T-helper 1 cell treated with Interleukin-12 subunit alpha and Interleukin-12 subunit beta and Interleukin-4 antibody, amounts not matched to agents 30 μg/mL and 1 μg/mL, for 36 hours (primary cell): ENCODE results near the gene S1PR2.
"Not testable (repeated sequence)": the region's sequence is repeated elsewhere in the genome, so short reads cannot be mapped to it uniquely, and the experiment has no call there.

ENCODE experiments used
- H3K27ac Mint-ChIP-seq: one replicate; pipeline ENCODE4 v1.8.0; 2021; ENCODE audit warnings: mild to moderate bottlenecking, mixed read lengths
- H3K27me3 Mint-ChIP-seq: one replicate; pipeline ENCODE4 v1.8.0; 2021; ENCODE audit warnings: low read depth, mixed read lengths
- H3K36me3 Mint-ChIP-seq: one replicate; pipeline ENCODE4 v1.8.0; 2021; ENCODE audit warnings: low read depth, mixed read lengths
- H3K4me1 Mint-ChIP-seq: one replicate; pipeline ENCODE4 v1.8.0; 2021; ENCODE audit warnings: low read depth, mixed read lengths
- H3K4me3 Mint-ChIP-seq: one replicate; pipeline ENCODE4 v1.8.0; 2021; ENCODE audit warnings: mild to moderate bottlenecking, moderate library complexity, mixed read lengths
- H3K9me3 Mint-ChIP-seq: one replicate; pipeline ENCODE4 v1.8.0; 2021; ENCODE audit warnings: mixed read lengths

S1PR2 gene

DNA sequence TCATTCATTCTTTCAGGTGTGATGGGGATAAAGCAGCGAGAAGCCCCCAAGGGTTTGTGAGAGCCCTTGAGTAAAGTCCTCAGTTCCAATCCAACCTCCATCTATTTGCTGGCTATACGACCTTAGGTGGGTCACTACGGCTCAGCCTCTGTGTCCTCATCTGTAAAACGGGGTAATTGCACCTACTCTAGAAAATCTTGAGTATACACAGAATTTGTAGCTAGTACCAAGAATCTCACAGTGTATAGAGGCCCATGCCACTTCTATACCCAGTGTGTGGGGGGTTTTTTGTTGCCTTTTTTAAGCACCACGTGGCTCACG, 36.0 kb downstream of the S1PR2 start:
- Mint-ChIP-seq H3K4me1 (peaks cover 24% of the 10 kb centered on the region), H3K27ac (peak overlapping the region; percentile 91), H3K4me3 (peak overlapping the region; percentile 94), H3K9me3 (no peaks in the 10 kb centered on the region), H3K36me3 (peaks cover 12% of the 10 kb centered on the region), H3K27me3 (no peaks in the 10 kb centered on the region)

GRCh38 chr19:10194500-10195198, 36.5 kb downstream of the S1PR2 start, which contains the start of gene DNMT1:
DNMT1 (minus strand) TSS chr19:10194953; CDS start chr19:10194899, 54 bp downstream.
- Mint-ChIP-seq H3K9me3 (no peaks in the 10 kb centered on the region), H3K27ac (peak within 1 kb of the TSS; percentile 96), H3K36me3 (peaks cover 16% of the 10 kb centered on the region), H3K27me3 (no peaks in the 10 kb centered on the region), H3K4me3 (peak within 1 kb of the TSS; percentile 94), H3K4me1 (peaks cover 28% of the 10 kb centered on the region)

GRCh38 chr19:10193790-10194499, 37.2 kb downstream of the S1PR2 start:
- H3K27ac Mint-ChIP-seq = peak overlapping the region; percentile 96
- H3K4me1 Mint-ChIP-seq = peaks cover 29% of the 10 kb centered on the region
- peaks cover 17% of the 10 kb centered on the region for H3K36me3 Mint-ChIP-seq
- H3K4me3 Mint-ChIP-seq = peak overlapping the region; percentile 94
- H3K9me3 Mint-ChIP-seq = no peaks in the 10 kb centered on the region
- no peaks in the 10 kb centered on the region for H3K27me3 Mint-ChIP-seq

DNA sequence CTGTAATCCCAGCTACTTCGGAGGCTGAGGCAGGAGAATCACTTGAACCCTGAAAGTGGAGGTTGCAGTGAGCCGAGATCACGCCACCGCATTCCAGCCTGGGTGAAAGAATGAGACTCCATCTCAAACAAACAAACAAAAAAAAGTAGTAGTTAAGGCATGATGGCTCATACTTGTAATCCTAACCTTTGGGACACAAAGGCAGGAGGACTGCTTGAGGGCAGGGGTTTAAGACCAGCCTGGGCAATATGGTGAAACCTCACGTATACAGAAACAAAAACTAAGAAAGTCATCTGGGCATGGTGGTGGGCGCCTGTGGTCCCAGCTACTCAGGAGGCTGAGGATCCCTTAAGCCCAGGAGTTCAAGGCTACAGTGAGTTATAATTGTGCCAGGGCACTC, 38.2 kb downstream of the S1PR2 start:
- peak overlapping the region; percentile 4 for H3K27ac Mint-ChIP-seq
- no peaks in the 10 kb centered on the region for H3K27me3 Mint-ChIP-seq
- H3K36me3 Mint-ChIP-seq = peaks cover 17% of the 10 kb centered on the region
- peaks cover 27% of the 10 kb centered on the region for H3K4me1 Mint-ChIP-seq
- no peaks in the 10 kb centered on the region for H3K9me3 Mint-ChIP-seq
- H3K4me3 Mint-ChIP-seq = peak overlapping the region; percentile 69

GRCh38 chr19:10191347-10191746, 39.8 kb downstream of the S1PR2 start:
- Mint-ChIP-seq H3K27ac (no peak overlapping the region), H3K9me3 (no peaks in the 10 kb centered on the region), H3K4me3 (no peak overlapping the region), H3K36me3 (peaks cover 19% of the 10 kb centered on the region), H3K27me3 (no peaks in the 10 kb centered on the region), H3K4me1 (peaks cover 27% of the 10 kb centered on the region)

DNA sequence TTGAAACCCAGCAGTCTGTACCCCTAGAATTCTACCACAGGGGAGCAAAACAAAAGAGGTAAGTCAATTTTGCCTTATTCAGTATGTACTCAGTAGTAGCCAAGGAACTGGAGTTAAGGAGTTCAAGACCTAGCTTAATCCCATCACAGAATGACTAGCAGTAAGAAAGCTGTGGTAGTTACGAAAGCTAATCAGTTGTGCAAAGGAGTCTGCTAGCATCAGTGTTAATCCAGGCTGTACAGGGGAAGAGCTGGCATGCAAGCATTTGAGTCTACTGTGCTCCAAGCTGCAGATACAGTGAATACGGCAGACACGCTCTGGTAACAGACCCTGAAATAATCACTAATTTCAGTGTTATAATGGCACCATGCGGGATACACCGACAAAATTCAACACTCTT, 41.1 kb downstream of the S1PR2 start:
- Mint-ChIP-seq H3K36me3 (peaks cover 21% of the 10 kb centered on the region), H3K27ac (peak overlapping the region; percentile 55), H3K9me3 (no peaks in the 10 kb centered on the region), H3K4me3 (no peak overlapping the region), H3K27me3 (no peaks in the 10 kb centered on the region), H3K4me1 (peaks cover 25% of the 10 kb centered on the region)

GRCh38 chr19:10189616-10190015, 41.5 kb downstream of the S1PR2 start:
- Mint-ChIP-seq H3K36me3 (peaks cover 21% of the 10 kb centered on the region), H3K4me3 (no peak overlapping the region), H3K9me3 (no peaks in the 10 kb centered on the region), H3K4me1 (peaks cover 25% of the 10 kb centered on the region), H3K27me3 (no peaks in the 10 kb centered on the region), H3K27ac (peak overlapping the region; percentile 55)

DNA sequence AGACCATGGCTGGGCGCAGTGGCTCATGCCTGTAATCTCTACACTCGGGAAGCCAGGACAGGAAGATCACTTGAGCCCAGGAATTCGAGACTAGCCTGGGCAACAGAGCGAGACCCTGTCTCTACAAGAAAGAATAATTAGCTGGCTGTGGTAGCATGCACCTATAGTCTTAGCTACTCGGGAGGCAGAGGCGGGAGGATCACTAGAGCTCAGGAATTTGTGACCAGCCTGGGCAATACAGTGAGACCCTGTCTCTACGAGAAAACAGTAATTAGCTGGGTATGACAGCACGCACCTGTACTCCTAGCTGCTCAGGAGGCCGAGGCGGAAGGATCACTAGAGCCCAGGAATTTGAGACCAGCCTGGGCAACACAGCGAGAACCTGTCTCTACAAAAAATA, 43.8 kb downstream of the S1PR2 start:
- H3K9me3 Mint-ChIP-seq = no peaks in the 10 kb centered on the region
- peaks cover 16% of the 10 kb centered on the region for H3K36me3 Mint-ChIP-seq
- H3K4me3 Mint-ChIP-seq = no peak overlapping the region
- no peaks in the 10 kb centered on the region for H3K27me3 Mint-ChIP-seq
- H3K27ac Mint-ChIP-seq = no peak overlapping the region
- H3K4me1 Mint-ChIP-seq = peaks cover 21% of the 10 kb centered on the region

- Mint-ChIP-seq H3K4me1 (peaks cover 13% of the 10 kb centered on the region), H3K27ac (no peak overlapping the region), H3K36me3 (peaks cover 18% of the 10 kb centered on the region), H3K9me3 (no peaks in the 10 kb centered on the region), H3K27me3 (no peaks in the 10 kb centered on the region), H3K4me3 (no peak overlapping the region)
These were observed 46.5 kb downstream of the S1PR2 start for GRCh38 chr19:10184636-10185035.

DNA sequence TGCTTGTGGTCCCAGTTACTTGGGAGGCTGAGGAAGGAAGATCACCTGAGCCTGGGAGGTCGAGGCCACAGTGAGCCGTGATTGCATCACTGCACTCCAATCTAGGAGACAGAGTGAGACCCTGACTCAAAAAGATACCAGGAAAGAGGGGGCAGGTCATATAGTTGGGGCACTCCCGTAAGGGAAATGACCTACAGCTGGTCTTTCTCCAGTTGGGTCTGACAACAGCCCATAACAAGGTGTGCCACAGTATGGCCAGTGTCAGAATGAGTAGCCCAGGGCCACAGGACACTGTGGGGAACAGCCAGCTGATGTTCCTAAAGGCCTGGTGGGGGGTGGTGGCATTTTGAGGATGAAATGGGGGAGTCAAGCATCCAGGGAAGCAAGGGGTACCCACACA, 47.2 kb downstream of the S1PR2 start:
- H3K27me3 Mint-ChIP-seq = no peaks in the 10 kb centered on the region
- H3K4me3 Mint-ChIP-seq = no peak overlapping the region
- peaks cover 11% of the 10 kb centered on the region for H3K4me1 Mint-ChIP-seq
- H3K27ac Mint-ChIP-seq = peak overlapping the region; percentile 28
- peaks cover 22% of the 10 kb centered on the region for H3K36me3 Mint-ChIP-seq
- H3K9me3 Mint-ChIP-seq = no peaks in the 10 kb centered on the region

GRCh38 chr19:10182847-10183246, 48.3 kb downstream of the S1PR2 start:
- no peak overlapping the region for H3K4me3 Mint-ChIP-seq
- no peaks in the 10 kb centered on the region for H3K9me3 Mint-ChIP-seq
- H3K27me3 Mint-ChIP-seq = no peaks in the 10 kb centered on the region
- H3K36me3 Mint-ChIP-seq = peaks cover 22% of the 10 kb centered on the region
- H3K4me1 Mint-ChIP-seq = peaks cover 10% of the 10 kb centered on the region
- H3K27ac Mint-ChIP-seq = no peak overlapping the region

GRCh38 chr19:10182076-10182475, 49.1 kb downstream of the S1PR2 start:
- Mint-ChIP-seq H3K27me3 (no peaks in the 10 kb centered on the region), H3K9me3 (no peaks in the 10 kb centered on the region), H3K4me1 (peaks cover 10% of the 10 kb centered on the region), H3K27ac (no peak overlapping the region), H3K36me3 (peaks cover 22% of the 10 kb centered on the region), H3K4me3 (no peak overlapping the region)

GRCh38 chr19:10180459-10180858, 50.7 kb downstream of the S1PR2 start:
- peaks cover 5% of the 10 kb centered on the region for H3K4me1 Mint-ChIP-seq
- no peaks in the 10 kb centered on the region for H3K9me3 Mint-ChIP-seq
- peaks cover 26% of the 10 kb centered on the region for H3K36me3 Mint-ChIP-seq
- no peak overlapping the region for H3K4me3 Mint-ChIP-seq
- H3K27ac Mint-ChIP-seq = no peak overlapping the region
- no peaks in the 10 kb centered on the region for H3K27me3 Mint-ChIP-seq

DNA sequence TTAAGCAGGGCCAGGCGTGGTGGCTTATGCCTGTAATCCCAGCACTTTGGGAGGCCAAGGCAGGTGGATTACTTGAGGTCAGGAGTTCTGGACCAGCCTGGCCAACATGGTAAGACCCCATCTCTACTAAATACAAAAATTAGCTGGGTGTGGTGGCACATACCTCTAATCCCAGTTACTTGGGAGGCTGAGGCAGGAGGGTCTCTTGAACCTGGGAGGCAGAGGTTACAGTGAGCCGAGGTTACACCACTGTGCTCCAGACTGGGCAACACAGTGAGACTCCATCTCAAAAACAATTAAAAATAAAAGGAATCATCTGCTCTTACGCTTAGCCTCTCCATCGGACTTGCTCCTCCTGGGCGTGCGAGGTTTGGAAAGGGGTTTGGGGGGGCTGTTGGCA, 51.1 kb downstream of the S1PR2 start:
- peaks cover 28% of the 10 kb centered on the region for H3K36me3 Mint-ChIP-seq
- not testable (repeated sequence) for H3K27ac Mint-ChIP-seq

GRCh38 chr19:10173527-10173926, 57.6 kb downstream of the S1PR2 start:
- peaks cover 5% of the 10 kb centered on the region for H3K4me1 Mint-ChIP-seq
- no peaks in the 10 kb centered on the region for H3K9me3 Mint-ChIP-seq
- H3K4me3 Mint-ChIP-seq = no peak overlapping the region
- H3K36me3 Mint-ChIP-seq = peaks cover 30% of the 10 kb centered on the region
- no peak overlapping the region for H3K27ac Mint-ChIP-seq
- no peaks in the 10 kb centered on the region for H3K27me3 Mint-ChIP-seq

More for the DNA sequence above, 51.1 kb downstream of the S1PR2 start:
- H3K27me3 Mint-ChIP-seq, H3K9me3 Mint-ChIP-seq, H3K4me3 Mint-ChIP-seq, H3K4me1 Mint-ChIP-seq: not testable (repeated sequence)
